Activated T-helper 1 cell treated with anti-CD3 and anti-CD28 coated beads, Interleukin-12 subunit alpha, Interleukin-12 subunit beta, Interleukin-2, Interleukin-4 antibody, amounts not matched to agents 30 ng/mL and 10 ng/mL and 1 ng/mL, durations not matched to agents 14 hours and 24 hours and 36 hours (primary cell): ENCODE measurements around the gene ZMYM1. TPM values are rescaled to one million over a fixed set of nuclear protein-coding genes. Genes with fewer than 3 reads are reported as not detected.
A peak's percentile ranks its signal among the peaks of the same experiment; 100 is the strongest.
"Not testable (repeated sequence)": the region's sequence is repeated elsewhere in the genome, so short reads cannot be mapped to it uniquely, and the experiment has no call there.

Source experiments
- DNase-seq: peaks from one replicate; pipeline ENCODE4 v3.0.0; 2021; ENCODE audit warnings: low spot score
- H3K27ac Mint-ChIP-seq: one replicate; pipeline ENCODE4 v1.8.0; 2021; ENCODE audit warnings: mild to moderate bottlenecking, mixed read lengths
- H3K27me3 Mint-ChIP-seq: one replicate; pipeline ENCODE4 v1.8.0; 2022; ENCODE audit warnings: mild to moderate bottlenecking, moderate library complexity, mixed read lengths; ENCODE audit not compliant: insufficient read depth
- H3K36me3 Mint-ChIP-seq: one replicate; pipeline ENCODE4 v1.8.0; 2021; ENCODE audit warnings: low read depth, mixed read lengths
- H3K4me1 Mint-ChIP-seq: one replicate; pipeline ENCODE4 v1.8.0; 2021; ENCODE audit warnings: low read depth, mixed read lengths
- H3K4me3 Mint-ChIP-seq: one replicate; pipeline ENCODE4 v1.8.0; 2021; ENCODE audit warnings: mild to moderate bottlenecking, moderate library complexity, mixed read lengths
- H3K9me3 Mint-ChIP-seq: one replicate; pipeline ENCODE4 v1.8.0; 2021; ENCODE audit warnings: mixed read lengths
- intact Hi-C: fragments of 100-400 bp; cut with micrococcal nuclease; formaldehyde crosslinking; loops from one replicate; pipeline ENCODE4 v1.15.1; 2024
- total RNA-seq: library from RNA; stranded (reverse); gene quantifications from 2 replicates; pipeline ENCODE4 v1.2.3, GENCODE V29; 2022

ZMYM1 gene
- total RNA-seq, 1 donor from 2014 or later: 5.3 TPM

GRCh38 chr1:35047188-35047858 is 31.9 kb upstream of the ZMYM1 start:
- Mint-ChIP-seq H3K9me3 (no peaks in the 10 kb centered on the region), H3K36me3 (no peaks in the 10 kb centered on the region), H3K27ac (no peak overlapping the region), H3K4me1 (peaks cover 3% of the 10 kb centered on the region), H3K27me3 (peaks cover 6% of the 10 kb centered on the region), H3K4me3 (no peak overlapping the region)
- DNase-seq: no peak
- intact Hi-C loops: no loop called here

GRCh38 chr1:35049116-35049515 is 30.1 kb upstream of the ZMYM1 start:
- Mint-ChIP-seq H3K36me3 (no peaks in the 10 kb centered on the region), H3K9me3 (peaks cover 5% of the 10 kb centered on the region), H3K4me3 (no peak overlapping the region), H3K4me1 (peaks cover 3% of the 10 kb centered on the region), H3K27ac (no peak overlapping the region), H3K27me3 (peaks cover 6% of the 10 kb centered on the region)
- intact Hi-C loops: no loop called here
- no peak for DNase-seq

- intact Hi-C loops: no loop called here
- Mint-ChIP-seq H3K9me3 (peaks cover 7% of the 10 kb centered on the region), H3K36me3 (no peaks in the 10 kb centered on the region), H3K4me1 (no peaks in the 10 kb centered on the region), H3K27me3 (peaks cover 6% of the 10 kb centered on the region), H3K27ac (no peak overlapping the region), H3K4me3 (no peak overlapping the region)
- DNase-seq: no peak
Observed at GRCh38 chr1:35053433-35053832, 25.8 kb upstream of the ZMYM1 start.

GRCh38 chr1:35054282-35054681 is 24.9 kb upstream of the ZMYM1 start:
- intact Hi-C loops, H3K4me3 Mint-ChIP-seq, H3K36me3 Mint-ChIP-seq, DNase-seq, H3K9me3 Mint-ChIP-seq, H3K27me3 Mint-ChIP-seq, H3K4me1 Mint-ChIP-seq, H3K27ac Mint-ChIP-seq: not testable (repeated sequence)

- H3K27me3 Mint-ChIP-seq, H3K4me1 Mint-ChIP-seq, intact Hi-C loops, DNase-seq, H3K4me3 Mint-ChIP-seq, H3K36me3 Mint-ChIP-seq, H3K27ac Mint-ChIP-seq, H3K9me3 Mint-ChIP-seq: not testable (repeated sequence)
Observed at GRCh38 chr1:35058321-35058720, 20.9 kb upstream of the ZMYM1 start.

GRCh38 chr1:35058988-35059387 is 20.2 kb upstream of the ZMYM1 start:
- intact Hi-C loops: no loop called here

GRCh38 chr1:35062518-35063196 is 16.5 kb upstream of the ZMYM1 start:
- H3K4me3 Mint-ChIP-seq: no peak overlapping the region
- intact Hi-C loops: no loop called here
- peaks cover 8% of the 10 kb centered on the region for H3K27me3 Mint-ChIP-seq
- no peak for DNase-seq
- H3K4me1 Mint-ChIP-seq: peaks cover 5% of the 10 kb centered on the region
- H3K27ac Mint-ChIP-seq: no peak overlapping the region
- no peaks in the 10 kb centered on the region for H3K36me3 Mint-ChIP-seq
- H3K9me3 Mint-ChIP-seq: no peaks in the 10 kb centered on the region

More at GRCh38 chr1:35058988-35059387, 20.2 kb upstream of the ZMYM1 start:
- peaks cover 7% of the 10 kb centered on the region for H3K27me3 Mint-ChIP-seq
- no peak for DNase-seq
- no peaks in the 10 kb centered on the region for H3K36me3 Mint-ChIP-seq
- peaks cover 5% of the 10 kb centered on the region for H3K4me1 Mint-ChIP-seq
- H3K27ac Mint-ChIP-seq: no peak overlapping the region
- H3K9me3 Mint-ChIP-seq: peaks cover 4% of the 10 kb centered on the region
- H3K4me3 Mint-ChIP-seq: no peak overlapping the region

- no peaks in the 10 kb centered on the region for H3K9me3 Mint-ChIP-seq
- DNase-seq: no peak
- intact Hi-C loops: no loop called here
- no peaks in the 10 kb centered on the region for H3K4me1 Mint-ChIP-seq
- H3K27ac Mint-ChIP-seq: no peak overlapping the region
- H3K27me3 Mint-ChIP-seq: peaks cover 6% of the 10 kb centered on the region
- no peaks in the 10 kb centered on the region for H3K36me3 Mint-ChIP-seq
- H3K4me3 Mint-ChIP-seq: no peak overlapping the region
Observed at GRCh38 chr1:35064265-35064664, 14.9 kb upstream of the ZMYM1 start.

GRCh38 chr1:35069746-35070145 is 9.4 kb upstream of the ZMYM1 start:
- Mint-ChIP-seq H3K4me1 (no peaks in the 10 kb centered on the region), H3K27ac (no peak overlapping the region), H3K27me3 (peaks cover 8% of the 10 kb centered on the region), H3K9me3 (peaks cover 4% of the 10 kb centered on the region), H3K36me3 (peaks cover 2% of the 10 kb centered on the region), H3K4me3 (no peak overlapping the region)
- intact Hi-C loops: no loop called here
- DNase-seq: no peak

- Mint-ChIP-seq H3K27ac (no peak overlapping the region), H3K36me3 (peaks cover 7% of the 10 kb centered on the region), H3K4me1 (peaks cover 12% of the 10 kb centered on the region), H3K9me3 (peaks cover 20% of the 10 kb centered on the region), H3K27me3 (peaks cover 6% of the 10 kb centered on the region), H3K4me3 (no peak overlapping the region)
- DNase-seq: no peak
- intact Hi-C loops: no loop called here
Observed at GRCh38 chr1:35073265-35073811, 5.8 kb upstream of the ZMYM1 start.

- H3K27me3 Mint-ChIP-seq, intact Hi-C loops: not testable (repeated sequence)
Observed at GRCh38 chr1:35076426-35076825, 2.8 kb upstream of the ZMYM1 start.

GRCh38 chr1:35080171-35080854 is 1.1 kb downstream of the ZMYM1 start:
- peak overlapping the region; percentile 98 for H3K4me3 Mint-ChIP-seq
- peak overlapping the region; percentile 100 for H3K27ac Mint-ChIP-seq
- intact Hi-C loops: no loop called here
- no peak for DNase-seq
- H3K9me3 Mint-ChIP-seq: peaks cover 11% of the 10 kb centered on the region
- peaks cover 8% of the 10 kb centered on the region for H3K36me3 Mint-ChIP-seq
- no peaks in the 10 kb centered on the region for H3K27me3 Mint-ChIP-seq
- peaks cover 29% of the 10 kb centered on the region for H3K4me1 Mint-ChIP-seq

More at GRCh38 chr1:35076426-35076825, 2.8 kb upstream of the ZMYM1 start:
- not testable (repeated sequence) for DNase-seq, H3K36me3 Mint-ChIP-seq, H3K27ac Mint-ChIP-seq, H3K4me3 Mint-ChIP-seq
- Mint-ChIP-seq H3K4me1 (peaks cover 34% of the 10 kb centered on the region), H3K9me3 (peaks cover 16% of the 10 kb centered on the region)

- intact Hi-C loops: no loop called here
- Mint-ChIP-seq H3K36me3 (peaks cover 2% of the 10 kb centered on the region), H3K27me3 (no peaks in the 10 kb centered on the region), H3K9me3 (no peaks in the 10 kb centered on the region), H3K4me1 (peaks cover 4% of the 10 kb centered on the region), H3K27ac (no peak overlapping the region), H3K4me3 (no peak overlapping the region)
- DNase-seq: no peak
Observed at GRCh38 chr1:35085421-35085820, 6.2 kb downstream of the ZMYM1 start.
